ENCODE results near the gene FMC1.

- TF ChIP-seq CTCF (optimal IDR thresholded peaks at IDR 0.05 in 1 of 3, IDR thresholded peaks at IDR 0.05 in 1 of 3, conservative IDR thresholded peaks at IDR 0.05 in 1 of 3; ENCODE audit: extremely low read depth in 1 of 3, insufficient read depth in 2 of 3, low read length in 3 of 3) (no peak), EZH2 (IDR thresholded peaks at IDR 0.05; ENCODE audit: low read length) (no peak)
Measured at GRCh38 chr7:139340808-139341057, 404 bp upstream of the FMC1 start.

Data from keratinocyte (primary cell).